HG02938 (cell line): Measurements from ENCODE around the gene MSX2.

Source experiments
- ATAC-seq: cut with Tn5 transposase; IDR thresholded peaks from one replicate; pipeline ENCODE4 v1.9.1; 2021; ENCODE audit warnings: mild to moderate bottlenecking, moderate library complexity; ENCODE audit not compliant: unreplicated experiment

MSX2 gene

DNA sequence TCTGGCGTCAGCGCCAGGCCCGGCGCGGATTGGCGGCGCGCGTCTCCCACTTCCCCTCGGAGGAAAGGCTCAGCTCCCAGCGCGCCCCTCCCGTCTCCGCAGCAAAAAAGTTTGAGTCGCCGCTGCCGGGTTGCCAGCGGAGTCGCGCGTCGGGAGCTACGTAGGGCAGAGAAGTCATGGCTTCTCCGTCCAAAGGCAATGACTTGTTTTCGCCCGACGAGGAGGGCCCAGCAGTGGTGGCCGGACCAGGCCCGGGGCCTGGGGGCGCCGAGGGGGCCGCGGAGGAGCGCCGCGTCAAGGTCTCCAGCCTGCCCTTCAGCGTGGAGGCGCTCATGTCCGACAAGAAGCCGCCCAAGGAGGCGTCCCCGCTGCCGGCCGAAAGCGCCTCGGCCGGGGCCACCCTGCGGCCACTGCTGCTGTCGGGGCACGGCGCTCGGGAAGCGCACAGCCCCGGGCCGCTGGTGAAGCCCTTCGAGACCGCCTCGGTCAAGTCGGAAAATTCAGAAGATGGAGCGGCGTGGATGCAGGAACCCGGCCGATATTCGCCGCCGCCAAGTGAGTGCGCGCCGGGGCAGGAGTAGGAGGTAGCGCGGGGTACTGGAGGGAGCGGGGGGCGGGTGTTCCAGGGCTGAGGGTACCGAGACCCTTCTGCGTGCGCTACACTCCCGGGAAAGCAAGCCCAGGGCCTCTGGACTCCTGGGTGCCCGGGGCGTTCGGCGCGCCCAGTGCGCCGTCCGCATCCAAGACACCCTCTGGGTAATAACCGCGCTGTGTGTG lies at the start of gene MSX2:
Gene MSX2 (plus strand): TSS at position 99 of the 777 bp plus-strand sequence. CDS start 78 bp downstream, at position 177.
- no peak for ATAC-seq

GRCh38 chr5:174675110-174675509 lies 49.3 kb upstream of the MSX2 start:
- ATAC-seq: no peak

GRCh38 chr5:174675916-174676315 lies 48.5 kb upstream of the MSX2 start:
- ATAC-seq: no peak

- no peak for ATAC-seq
These were observed 46.3 kb upstream of the MSX2 start for GRCh38 chr5:174678107-174678506.

DNA sequence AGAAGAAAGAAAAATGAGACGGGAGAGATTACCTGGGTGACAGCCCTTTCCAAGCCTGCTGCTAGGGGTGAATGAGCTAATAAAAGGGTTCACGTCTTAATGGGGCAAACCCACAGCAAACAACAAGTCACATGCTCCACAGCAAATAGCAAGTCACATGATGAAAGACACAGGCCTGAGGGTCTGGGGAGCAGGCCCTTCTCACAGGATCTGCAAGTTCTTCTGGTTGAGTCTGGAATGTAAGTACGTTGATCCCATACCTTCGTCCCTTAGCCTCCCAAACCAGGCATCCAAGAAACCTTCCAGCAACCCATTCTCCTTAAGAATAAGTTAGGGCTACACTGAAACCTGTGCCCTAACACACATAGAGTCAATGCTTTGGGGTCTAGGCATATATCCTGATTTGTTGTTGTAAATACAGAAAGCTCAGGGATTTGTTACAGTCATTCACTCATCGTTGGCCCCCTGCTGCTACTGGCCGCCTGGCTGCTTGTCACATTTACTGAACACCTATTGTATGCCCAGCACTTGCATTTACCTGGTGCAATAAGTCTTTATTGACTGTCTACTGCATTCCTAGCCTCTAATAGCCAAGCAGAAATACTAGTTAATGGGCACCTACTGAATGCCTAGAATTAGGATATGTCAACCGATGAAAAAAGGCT lies 43.3 kb upstream of the MSX2 start:
- ATAC-seq: no peak

- ATAC-seq: no peak
These were observed 36.9 kb upstream of the MSX2 start for GRCh38 chr5:174687503-174687902.

DNA sequence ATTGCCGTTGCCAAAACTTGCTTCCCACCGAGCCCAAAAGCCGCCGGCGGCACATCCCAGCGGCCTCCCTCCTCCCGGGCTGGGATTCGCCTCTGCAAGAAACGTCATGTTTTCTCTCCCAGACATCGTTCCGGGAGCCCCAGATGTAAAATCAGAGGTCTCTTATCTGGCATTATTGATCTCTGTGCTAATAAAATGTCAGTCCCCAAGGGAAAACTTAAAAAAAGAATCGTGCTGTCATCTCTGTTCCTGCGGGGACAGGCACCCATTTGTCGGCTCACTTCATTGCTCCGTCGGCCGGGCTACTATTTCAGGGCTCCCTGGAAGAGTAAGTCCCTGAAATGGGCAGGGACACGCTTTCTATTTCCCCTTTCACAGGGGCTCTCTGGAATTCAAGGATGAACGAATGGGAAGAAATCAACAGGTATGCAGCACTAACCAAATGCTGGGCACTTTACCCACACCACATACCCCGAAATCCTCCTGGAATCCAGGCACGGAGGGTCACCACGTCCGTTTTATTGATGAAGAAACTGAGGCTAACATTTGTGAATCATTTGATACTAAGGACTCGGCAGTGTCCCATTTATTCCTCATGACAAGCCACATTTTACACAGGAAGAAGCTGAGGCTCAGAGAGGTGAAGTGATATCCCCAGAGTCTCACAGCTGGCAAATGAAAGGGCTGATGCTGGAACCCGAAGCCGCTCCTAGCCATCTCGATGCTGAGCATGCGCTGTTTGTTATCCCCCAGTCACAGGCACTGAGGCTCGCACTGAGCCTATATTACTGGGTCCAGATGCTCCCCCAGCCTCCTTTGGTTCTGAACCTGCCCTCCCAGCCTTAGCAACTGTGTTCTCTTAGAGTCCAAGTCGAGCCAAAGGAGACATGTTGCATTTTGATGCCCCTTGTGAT lies 35.7 kb upstream of the MSX2 start:
- ATAC-seq: no peak

- no peak for ATAC-seq
These were observed 34.1 kb upstream of the MSX2 start for GRCh38 chr5:174690271-174690670.

- no peak for ATAC-seq
These were observed 32.0 kb upstream of the MSX2 start for GRCh38 chr5:174692381-174692780.

- ATAC-seq: no peak
These were observed 31.4 kb upstream of the MSX2 start for GRCh38 chr5:174692982-174693422.

DNA sequence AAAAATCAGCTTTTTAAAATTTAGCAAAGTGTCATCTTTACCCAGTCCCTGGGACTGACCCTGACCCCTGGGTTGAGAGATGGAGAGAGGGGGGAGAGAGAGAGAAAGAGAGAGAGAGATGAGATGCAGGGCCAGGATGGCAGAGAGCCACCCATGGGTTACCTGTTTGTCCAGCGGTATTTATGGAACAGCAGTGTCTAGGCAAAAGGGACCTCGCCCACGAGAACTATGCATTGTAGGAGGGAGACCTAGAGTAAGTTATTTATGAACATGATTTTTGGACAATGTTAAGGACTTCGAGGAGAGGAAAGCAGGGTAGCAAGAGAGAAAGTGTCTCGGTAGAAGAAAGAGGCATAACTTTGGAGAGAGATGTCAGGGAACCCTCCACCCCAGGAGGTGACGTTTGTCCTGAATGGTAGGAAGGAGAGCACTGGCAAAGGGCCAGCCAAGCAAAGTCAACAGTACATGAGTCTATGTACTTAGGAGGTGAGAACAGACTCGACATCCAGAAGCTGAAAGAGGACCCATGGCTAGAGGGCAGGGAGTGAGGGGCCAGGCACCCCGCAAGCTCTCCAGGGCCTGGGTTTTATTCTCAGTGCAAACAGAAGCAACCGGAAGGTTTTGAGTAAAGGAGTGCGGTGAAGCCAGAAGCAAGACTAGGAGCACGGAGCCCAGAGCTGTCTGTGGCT lies 30.5 kb upstream of the MSX2 start:
- no peak for ATAC-seq

DNA sequence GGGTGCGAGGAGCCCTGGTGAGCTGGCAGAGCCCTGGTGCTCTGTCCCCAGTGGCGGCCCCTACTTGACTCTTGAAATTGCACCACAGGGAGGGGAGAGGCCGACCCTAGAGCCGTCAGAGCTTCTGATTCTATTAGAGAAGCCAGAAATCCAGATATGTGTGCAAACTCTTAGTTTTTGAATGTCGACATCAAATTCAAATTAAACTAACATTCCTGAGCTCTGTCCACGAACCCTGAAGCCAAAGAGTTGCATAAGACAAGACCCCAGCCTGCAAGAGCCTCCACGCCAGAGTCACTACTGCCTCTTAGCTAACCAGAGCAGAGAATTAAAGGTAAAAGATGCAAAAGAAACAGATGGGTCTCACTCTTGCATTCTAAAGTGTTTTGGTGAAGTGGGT lies 29.8 kb upstream of the MSX2 start:
- ATAC-seq: no peak

DNA sequence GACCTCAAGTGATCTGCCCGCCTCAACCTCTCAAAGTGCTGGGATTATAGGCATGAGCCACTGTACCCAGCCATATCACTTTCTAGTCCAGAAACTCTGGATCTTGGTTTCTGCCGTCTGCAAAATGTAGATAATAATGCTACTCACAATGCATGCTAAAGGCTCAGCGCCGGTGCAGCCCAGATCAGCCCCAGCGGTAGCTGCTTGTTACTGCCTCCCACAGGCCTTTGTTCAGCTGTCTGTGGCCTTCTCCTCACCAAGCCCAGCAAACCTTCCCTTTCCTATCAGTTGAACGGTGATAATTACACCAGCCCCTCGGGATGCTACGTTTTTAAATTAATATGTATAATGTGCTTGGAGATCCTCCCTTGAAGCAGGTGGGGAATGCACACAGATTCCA lies 26.2 kb upstream of the MSX2 start:
- ATAC-seq: no peak

DNA sequence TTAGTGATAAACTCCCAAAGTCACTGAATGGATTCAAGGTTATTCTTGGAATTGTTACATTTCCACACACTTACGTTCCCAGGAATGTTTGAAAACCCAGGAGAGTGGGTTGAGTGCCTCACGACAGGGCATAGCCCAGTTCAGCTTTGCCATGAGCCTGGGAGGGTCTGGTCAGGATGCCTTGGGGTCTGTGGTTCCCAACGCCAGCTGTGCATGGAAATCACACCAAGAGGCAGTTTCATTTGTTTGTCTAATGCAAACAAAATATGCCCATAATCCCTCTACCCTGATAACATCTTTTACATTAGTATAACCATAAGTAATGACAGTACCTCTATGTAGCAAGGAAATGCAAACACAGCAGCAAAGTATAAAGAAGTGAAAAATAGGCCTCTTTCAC lies 25.3 kb upstream of the MSX2 start:
- no peak for ATAC-seq

- ATAC-seq: no peak
These were observed 17.3 kb upstream of the MSX2 start for GRCh38 chr5:174706997-174707572.

- no peak for ATAC-seq
These were observed 16.7 kb upstream of the MSX2 start for GRCh38 chr5:174707671-174708070.

- no peak for ATAC-seq
These were observed 15.7 kb upstream of the MSX2 start for GRCh38 chr5:174708476-174709207.

- no peak for ATAC-seq
These were observed 9.6 kb upstream of the MSX2 start for GRCh38 chr5:174714751-174715150.

DNA sequence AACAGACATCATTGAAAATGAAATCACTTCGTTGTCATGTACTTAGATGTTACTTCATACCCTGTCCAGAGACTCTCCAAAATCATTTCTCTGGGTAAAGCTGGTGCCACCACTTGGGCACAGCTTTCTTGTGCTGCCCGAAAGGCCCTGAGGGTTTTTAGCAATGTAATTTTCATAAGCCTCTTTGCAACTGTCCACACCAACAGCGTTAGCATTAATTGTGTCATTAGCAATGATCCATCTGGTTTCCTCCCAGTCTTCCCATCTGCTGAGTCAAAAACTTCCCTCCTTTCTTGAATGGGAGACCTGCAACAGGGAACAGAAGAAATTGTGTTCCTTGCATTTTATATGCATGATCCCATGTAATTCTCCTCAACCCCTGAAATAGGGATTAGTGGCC lies 8.6 kb upstream of the MSX2 start:
- no peak for ATAC-seq
